Dermis blood vessel endothelial cell (primary cell): ENCODE measurements around the gene SUFU. TPM values are rescaled to one million over a fixed set of nuclear protein-coding genes. Genes with fewer than 3 reads are reported as not detected.
A peak's percentile ranks its signal among the peaks of the same experiment; 100 is the strongest.

Experiments used
- DNase-seq: peaks from one replicate; pipeline ENCODE4 v3.0.0; 2010
- total RNA-seq: library from RNA; depleted of rRNA; stranded (reverse); fragments of >200 nt; gene quantifications from 2 replicates; pipeline ENCODE4 v1.2.3, GENCODE V29; 2014

The SUFU gene
- total RNA-seq, 1 donor from 2014 or later = 3.1 TPM

GRCh38 chr10:102641880-102642735, 138.3 kb downstream of the SUFU start:
- DNase-seq = peak; percentile 98

GRCh38 chr10:102642736-102643335, 139.1 kb downstream of the SUFU start:
- peak; percentile 65 for DNase-seq

GRCh38 chr10:102643336-102644065, 139.7 kb downstream of the SUFU start:
- DNase-seq = peak; percentile 70

GRCh38 chr10:102644066-102644645, 140.4 kb downstream of the SUFU start, which contains the start of gene TRIM8:
Gene TRIM8 (plus strand): TSS chr10:102644479. CDS start chr10:102644618, 139 bp downstream.
- peak; percentile 63 for DNase-seq

GRCh38 chr10:102644646-102645387, 141.0 kb downstream of the SUFU start:
- peak; percentile 90 for DNase-seq

- peak; percentile 73 for DNase-seq
Measured at GRCh38 chr10:102645388-102645740, 141.6 kb downstream of the SUFU start.

- peak; percentile 92 for DNase-seq
Measured at GRCh38 chr10:102645741-102646609, 142.2 kb downstream of the SUFU start.

GRCh38 chr10:102646610-102647442, 143.1 kb downstream of the SUFU start:
- peak; percentile 47 for DNase-seq

GRCh38 chr10:102647443-102648268, 143.9 kb downstream of the SUFU start:
- no peak for DNase-seq

- DNase-seq = no peak
Measured at GRCh38 chr10:102648269-102648888, 144.6 kb downstream of the SUFU start.

- DNase-seq = no peak
Measured at GRCh38 chr10:102648889-102649796, 145.4 kb downstream of the SUFU start.

- no peak for DNase-seq
Measured at GRCh38 chr10:102649797-102650654, 146.3 kb downstream of the SUFU start.

- no peak for DNase-seq
Measured at GRCh38 chr10:102650655-102651454, 147.1 kb downstream of the SUFU start.

- no peak for DNase-seq
Measured at GRCh38 chr10:102651455-102652169, 147.8 kb downstream of the SUFU start.
